ENCODE data around the gene C7orf57.

C7orf57 gene

GRCh38 chr7:48035967-48036478, 680 bp downstream of the C7orf57 start:
- no peak for TF ChIP-seq CTCF (conservative IDR thresholded peaks at IDR 0.05)

GRCh38 chr7:48038815-48039506, 3.6 kb downstream of the C7orf57 start:
- H3K27ac ChIP-seq, result no peak overlapping the region
- TF ChIP-seq CTCF (conservative IDR thresholded peaks at IDR 0.05), result no peak

More at GRCh38 chr7:48035967-48036478, 680 bp downstream of the C7orf57 start:
- H3K27ac ChIP-seq, result no peak overlapping the region

- no peak for TF ChIP-seq CTCF (conservative IDR thresholded peaks at IDR 0.05)
- no peak overlapping the region for H3K27ac ChIP-seq
Observed at GRCh38 chr7:48040944-48041652, 5.8 kb downstream of the C7orf57 start.

GRCh38 chr7:48041653-48041970, 6.3 kb downstream of the C7orf57 start:
- no peak overlapping the region for H3K27ac ChIP-seq
- no peak for TF ChIP-seq CTCF (conservative IDR thresholded peaks at IDR 0.05)

- no peak overlapping the region for H3K27ac ChIP-seq
- no peak for TF ChIP-seq CTCF (conservative IDR thresholded peaks at IDR 0.05)
Observed at GRCh38 chr7:48042216-48042615, 6.9 kb downstream of the C7orf57 start.

- H3K27ac ChIP-seq, result no peak overlapping the region
- TF ChIP-seq CTCF (conservative IDR thresholded peaks at IDR 0.05), result no peak
Observed at GRCh38 chr7:48042636-48043035, 7.3 kb downstream of the C7orf57 start.

GRCh38 chr7:48045195-48045765, 9.9 kb downstream of the C7orf57 start:
- no peak overlapping the region for H3K27ac ChIP-seq
- no peak for TF ChIP-seq CTCF (conservative IDR thresholded peaks at IDR 0.05)
